ENCODE data around the gene SLC9A9.

Gene SLC9A9

GRCh38 chr3:143243686-143244085 is 604.6 kb downstream of the SLC9A9 start:
- no peak for DNase-seq (ENCODE audit: low spot score)

- DNase-seq (ENCODE audit: low spot score) = no peak
Measured at GRCh38 chr3:143242691-143243090, 605.6 kb downstream of the SLC9A9 start.

- DNase-seq (ENCODE audit: low spot score) = no peak
Measured at GRCh38 chr3:143242101-143242500, 606.2 kb downstream of the SLC9A9 start.

- no peak for DNase-seq (ENCODE audit: low spot score)
Measured at GRCh38 chr3:143241481-143241951, 606.8 kb downstream of the SLC9A9 start.

GRCh38 chr3:143240886-143241285 is 607.4 kb downstream of the SLC9A9 start:
- no peak for DNase-seq (ENCODE audit: low spot score)

- DNase-seq (ENCODE audit: low spot score) = no peak
Measured at GRCh38 chr3:143239031-143239430, 609.2 kb downstream of the SLC9A9 start.

GRCh38 chr3:143237077-143237627 is 611.1 kb downstream of the SLC9A9 start:
- DNase-seq (ENCODE audit: low spot score) = no peak

GRCh38 chr3:143236226-143236964 is 611.9 kb downstream of the SLC9A9 start:
- no peak for DNase-seq (ENCODE audit: low spot score)

- DNase-seq (ENCODE audit: low spot score) = no peak
Measured at GRCh38 chr3:143235614-143236204, 612.6 kb downstream of the SLC9A9 start.

- no peak for DNase-seq (ENCODE audit: low spot score)
Measured at GRCh38 chr3:143234526-143234925, 613.7 kb downstream of the SLC9A9 start.

GRCh38 chr3:143232981-143233380 is 615.3 kb downstream of the SLC9A9 start:
- DNase-seq (ENCODE audit: low spot score) = no peak

- DNase-seq (ENCODE audit: low spot score) = no peak
Measured at GRCh38 chr3:143228405-143228804, 619.9 kb downstream of the SLC9A9 start.

- DNase-seq (ENCODE audit: low spot score) = no peak
Measured at GRCh38 chr3:143226678-143227291, 621.5 kb downstream of the SLC9A9 start.

- no peak for DNase-seq (ENCODE audit: low spot score)
Measured at GRCh38 chr3:143224716-143225115, 623.6 kb downstream of the SLC9A9 start.

- DNase-seq (ENCODE audit: low spot score) = no peak
Measured at GRCh38 chr3:143222981-143223380, 625.3 kb downstream of the SLC9A9 start.

GRCh38 chr3:143222505-143222904 is 625.8 kb downstream of the SLC9A9 start:
- DNase-seq (ENCODE audit: low spot score) = no peak

GRCh38 chr3:143221446-143221845 is 626.8 kb downstream of the SLC9A9 start:
- DNase-seq (ENCODE audit: low spot score) = no peak

- DNase-seq (ENCODE audit: low spot score) = no peak
Measured at GRCh38 chr3:143220741-143221140, 627.5 kb downstream of the SLC9A9 start.

GRCh38 chr3:143218166-143218835 is 630.0 kb downstream of the SLC9A9 start:
- DNase-seq (ENCODE audit: low spot score) = no peak

- no peak for DNase-seq (ENCODE audit: low spot score)
Measured at GRCh38 chr3:143217283-143217682, 631.0 kb downstream of the SLC9A9 start.

GRCh38 chr3:143216709-143217182 is 631.5 kb downstream of the SLC9A9 start:
- DNase-seq (ENCODE audit: low spot score) = no peak
